Activated CD8-positive, alpha-beta T cell treated with anti-CD3 and anti-CD28 coated beads, Interleukin-2, amount 10 ng/mL, durations not matched to agents 7 days and 5 days (primary cell): Measurements from ENCODE around the gene PRR20G. TPM values are rescaled to one million over a fixed set of nuclear protein-coding genes. Genes with fewer than 3 reads are reported as not detected.
"Not testable (repeated sequence)": the region's sequence is repeated elsewhere in the genome, so short reads cannot be mapped to it uniquely, and the experiment has no call there.

Experiments
- ATAC-seq: fragments of 150-1000 bp; cut with Tn5 transposase; one replicate; pipeline ENCODE4 v1.10.0; 2021; ENCODE audit warnings: moderate library complexity
- CTCF ChIA-PET: fragments of 350-600 bp; sonication (Branson Sonifier 250); formaldehyde crosslinking; loops from one replicate; lab custom pipeline; 2021; ENCODE audit warnings: antibody characterized with exemption; lab: Charles Lee
- POLR2A ChIA-PET: fragments of 350-600 bp; sonication (Branson Sonifier 250); formaldehyde crosslinking; loops from one replicate; lab custom pipeline; 2021; ENCODE audit warnings: antibody characterized with exemption; lab: Charles Lee
- DNase-seq: peaks from one replicate; pipeline ENCODE4 v3.0.0-alpha.2; 2020
- H3K27ac Mint-ChIP-seq: one replicate; pipeline ENCODE4 v1.8.0; 2021; ENCODE audit warnings: mild to moderate bottlenecking, mixed read lengths
- H3K27me3 Mint-ChIP-seq: one replicate; pipeline ENCODE4 v1.8.0; 2021; ENCODE audit warnings: low read depth, mixed read lengths
- H3K36me3 Mint-ChIP-seq: one replicate; pipeline ENCODE4 v1.8.0; 2021; ENCODE audit warnings: low read depth, mixed read lengths
- H3K4me1 Mint-ChIP-seq: one replicate; pipeline ENCODE4 v1.8.0; 2021; ENCODE audit warnings: low read depth, mixed read lengths
- H3K4me3 Mint-ChIP-seq: one replicate; pipeline ENCODE4 v1.8.0; 2021; ENCODE audit warnings: mild to moderate bottlenecking, mixed read lengths
- H3K9me3 Mint-ChIP-seq: one replicate; pipeline ENCODE4 v1.8.0; 2022; ENCODE audit warnings: mixed read lengths; ENCODE audit not compliant: insufficient read depth
- total RNA-seq, 2 experiments: library from RNA; stranded (reverse); gene quantifications; one replicate each; pipeline ENCODE4 v1.2.3, GENCODE V29; 2021

PRR20G gene
- total RNA-seq, 2 experiments from 2014 or later = not detected

DNA sequence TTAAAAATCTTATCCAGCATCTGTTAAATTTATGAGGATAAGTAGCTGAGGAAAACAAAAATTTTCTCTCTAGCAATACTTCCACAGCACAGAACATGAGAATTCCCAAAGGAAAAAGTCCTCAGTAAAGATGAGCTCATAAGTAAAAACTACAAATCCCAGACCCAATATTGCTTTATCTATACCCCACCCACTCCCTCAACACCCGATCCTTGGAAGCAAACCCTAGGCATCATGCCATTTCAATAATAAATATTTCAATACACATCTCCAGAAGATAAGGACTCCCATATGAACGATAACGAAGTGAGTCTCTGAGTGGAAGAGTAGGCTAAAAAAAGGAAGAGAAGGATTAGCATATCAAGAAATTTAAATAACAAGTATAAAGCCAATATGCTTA is 8.3 kb upstream of the PRR20G start:
- Mint-ChIP-seq H3K4me1 (no peaks in the 10 kb centered on the region), H3K27ac (no peak overlapping the region), H3K4me3 (no peak overlapping the region), H3K27me3 (peaks cover 5% of the 10 kb centered on the region), H3K36me3 (no peaks in the 10 kb centered on the region), H3K9me3 (no peaks in the 10 kb centered on the region)
- no peak for DNase-seq
- no peak for ATAC-seq
- CTCF ChIA-PET = no interaction called here
- POLR2A ChIA-PET = interaction anchor here (0.6 kb wide), 1 partner anchor 10 kb away, joined by 4 read pairs; no protein-coding TSS in a partner anchor

DNA sequence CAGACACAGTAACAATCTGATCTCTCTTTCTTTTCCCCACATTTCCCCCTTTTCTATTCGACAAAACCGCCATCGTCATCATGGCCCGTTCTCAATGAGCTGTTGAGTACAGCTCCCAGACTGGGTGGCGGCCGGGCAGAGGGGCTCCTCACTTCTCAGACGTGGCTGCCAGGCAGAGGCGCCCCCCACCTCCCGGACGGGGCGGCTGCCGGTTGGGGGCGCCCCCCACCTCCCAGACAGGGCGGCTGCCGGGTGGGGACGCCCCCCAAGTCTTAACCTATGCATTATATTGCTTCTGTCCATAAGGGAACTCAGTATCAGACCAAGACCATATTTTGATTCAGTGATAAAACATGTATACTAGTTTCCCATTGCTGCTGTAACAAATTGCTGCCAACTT is 5.8 kb upstream of the PRR20G start:
- H3K4me1 Mint-ChIP-seq, CTCF ChIA-PET, H3K4me3 Mint-ChIP-seq, H3K27ac Mint-ChIP-seq, ATAC-seq, POLR2A ChIA-PET, DNase-seq, H3K36me3 Mint-ChIP-seq, H3K27me3 Mint-ChIP-seq, H3K9me3 Mint-ChIP-seq: not testable (repeated sequence)

DNA sequence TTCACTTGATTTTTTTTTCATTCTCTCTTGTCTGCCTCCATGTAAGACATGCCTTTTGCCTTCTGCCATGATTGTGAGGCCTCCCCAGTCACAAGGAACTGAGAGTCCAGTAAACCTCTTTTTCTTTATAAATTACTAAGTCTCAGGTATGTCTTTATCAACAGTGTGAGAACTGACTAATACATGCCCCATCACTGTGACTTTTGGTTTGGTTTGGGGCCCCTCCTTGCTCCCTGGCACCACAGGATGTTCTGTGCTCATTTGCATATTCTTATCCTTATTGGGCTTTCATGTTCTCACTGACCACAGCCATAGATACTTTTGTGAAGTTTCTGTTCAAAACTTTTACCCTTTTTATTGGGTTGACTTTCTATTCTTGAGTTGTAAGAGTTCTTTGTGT is 3.8 kb upstream of the PRR20G start:
- ChIA-PET CTCF (interaction anchor here (0.8 kb wide), 1 partner anchor 257 kb away, joined by 3 read pairs; no protein-coding TSS in a partner anchor), POLR2A (no interaction called here)
- Mint-ChIP-seq H3K36me3 (no peaks in the 10 kb centered on the region), H3K27me3 (peaks cover 3% of the 10 kb centered on the region), H3K27ac (no peak overlapping the region), H3K9me3 (no peaks in the 10 kb centered on the region), H3K4me1 (no peaks in the 10 kb centered on the region), H3K4me3 (no peak overlapping the region)
- ATAC-seq = no peak
- no peak for DNase-seq

DNA sequence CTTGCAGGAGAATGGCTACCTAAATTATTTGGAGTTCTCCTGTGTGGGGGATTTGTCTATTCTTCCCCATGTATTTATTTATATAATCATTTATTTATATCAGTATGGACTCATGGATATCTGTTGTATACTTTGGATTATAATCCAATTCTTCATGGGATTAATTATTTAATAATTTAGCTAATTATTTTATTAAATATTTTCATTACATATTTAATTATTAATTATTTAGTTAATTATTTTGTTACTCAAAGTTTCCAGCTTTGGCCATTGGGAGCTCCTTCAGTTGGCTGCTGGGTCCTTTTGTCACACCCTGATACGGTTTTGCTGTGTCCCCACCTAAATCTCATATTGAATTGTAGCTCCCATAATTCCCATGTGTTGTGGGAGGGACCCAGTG is 3.3 kb upstream of the PRR20G start:
- Mint-ChIP-seq H3K27ac (no peak overlapping the region), H3K4me1 (no peaks in the 10 kb centered on the region), H3K36me3 (no peaks in the 10 kb centered on the region), H3K27me3 (peaks cover 3% of the 10 kb centered on the region), H3K9me3 (no peaks in the 10 kb centered on the region), H3K4me3 (no peak overlapping the region)
- DNase-seq = no peak
- ChIA-PET POLR2A (no interaction called here), CTCF (interaction anchor here (0.8 kb wide), 1 partner anchor 257 kb away, joined by 3 read pairs; no protein-coding TSS in a partner anchor)
- ATAC-seq = no peak

DNA sequence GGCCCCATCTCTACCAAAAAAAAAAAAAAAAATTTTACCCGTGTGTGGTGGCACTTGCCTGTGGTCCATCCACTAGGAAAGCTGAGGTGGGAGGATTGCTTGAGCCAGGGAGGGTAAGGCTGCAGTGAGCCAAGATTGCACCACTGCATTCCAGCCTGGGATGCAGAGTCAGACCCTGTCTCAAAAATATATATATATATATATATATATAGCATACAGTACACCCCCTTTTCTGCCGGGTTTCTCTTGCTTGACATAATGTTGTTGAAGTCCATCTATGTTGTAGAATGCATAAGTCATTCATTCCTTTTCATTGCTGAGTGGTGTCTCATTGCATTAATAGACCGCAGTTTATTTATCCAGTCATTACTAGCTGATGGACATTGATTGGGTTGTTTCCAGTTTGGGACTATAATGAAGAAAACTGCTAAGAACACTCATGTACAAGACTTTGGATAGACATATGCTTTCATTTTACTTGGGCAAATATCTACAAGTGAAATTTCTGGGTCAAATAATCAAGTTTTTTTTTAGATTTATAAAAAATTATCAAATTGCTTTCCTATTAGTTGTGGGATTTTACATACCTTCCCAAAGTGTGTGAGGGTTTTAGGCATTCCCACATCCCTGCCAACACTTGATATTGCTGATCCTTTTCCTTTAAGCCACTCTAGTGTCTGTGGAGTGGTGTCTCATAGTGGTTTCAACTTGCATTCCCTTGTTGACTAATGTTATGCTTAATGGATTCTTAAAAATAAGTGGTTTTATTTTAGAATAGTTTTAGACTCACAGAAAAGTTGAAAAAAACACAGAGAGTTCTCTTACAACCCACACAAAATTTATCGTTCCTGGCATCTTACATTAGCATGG is 2.1 kb upstream of the PRR20G start:
- H3K9me3 Mint-ChIP-seq = no peaks in the 10 kb centered on the region
- ChIA-PET CTCF (interaction anchor here (0.9 to 1.3 kb wide), 2 partner anchors 258 to 611 kb away, joined by 4 read pairs; no protein-coding TSS in a partner anchor), POLR2A (no interaction called here)
- DNase-seq (peak; percentile 26), ATAC-seq (peak; percentile 12)
- no peak overlapping the region for H3K4me3 Mint-ChIP-seq
- no peaks in the 10 kb centered on the region for H3K27me3 Mint-ChIP-seq
- no peaks in the 10 kb centered on the region for H3K4me1 Mint-ChIP-seq
- H3K36me3 Mint-ChIP-seq = no peaks in the 10 kb centered on the region
- H3K27ac Mint-ChIP-seq = no peak overlapping the region

DNA sequence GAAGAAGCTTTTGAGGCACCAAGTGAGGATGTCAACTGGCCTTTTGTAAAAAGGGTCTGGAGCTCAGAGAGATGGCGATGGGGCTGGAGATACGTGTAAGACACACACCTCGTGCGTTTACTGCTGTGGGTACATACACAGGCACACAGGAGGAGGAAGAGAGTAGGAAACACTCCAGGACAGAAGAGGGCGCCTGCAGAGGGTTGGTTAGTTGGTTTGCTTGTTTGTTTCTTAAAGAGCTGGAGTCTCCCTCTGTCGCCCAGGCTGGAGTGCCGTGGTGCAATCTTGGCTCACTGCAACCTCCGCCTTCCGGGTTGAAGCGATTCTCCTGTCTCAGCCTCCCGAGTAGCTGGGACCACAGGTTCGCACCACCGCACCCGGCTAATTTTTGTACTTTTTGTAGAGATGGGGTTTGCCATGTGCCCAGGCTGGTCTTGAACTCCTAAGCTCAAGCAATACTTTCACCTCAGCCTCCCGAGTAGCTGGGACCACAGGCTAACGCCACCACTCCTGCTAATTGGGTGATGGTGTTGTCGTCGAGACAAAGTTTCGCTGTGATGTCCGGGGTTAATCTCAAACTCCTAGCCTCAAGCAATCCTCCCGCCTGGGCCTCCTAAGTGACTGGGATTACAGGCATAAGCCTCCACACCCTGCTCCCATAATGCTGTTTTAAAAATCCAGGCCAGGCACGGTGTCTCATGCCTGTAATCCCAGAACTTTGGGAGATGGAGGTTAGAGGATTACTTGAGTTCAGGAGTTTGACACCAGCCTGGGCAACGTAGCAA is 1.3 kb upstream of the PRR20G start:
- ChIA-PET POLR2A (no interaction called here), CTCF (interaction anchor here (0.6 to 1.3 kb wide), 3 partner anchors 259 to 1594 kb away, joined by 3 to 4 read pairs (median 4); no protein-coding TSS in a partner anchor)
- ATAC-seq (peak; percentile 76), DNase-seq (peak; percentile 56)
- Mint-ChIP-seq H3K36me3 (no peaks in the 10 kb centered on the region), H3K27ac (no peak overlapping the region), H3K4me3 (no peak overlapping the region), H3K4me1 (no peaks in the 10 kb centered on the region), H3K9me3 (no peaks in the 10 kb centered on the region), H3K27me3 (no peaks in the 10 kb centered on the region)

DNA sequence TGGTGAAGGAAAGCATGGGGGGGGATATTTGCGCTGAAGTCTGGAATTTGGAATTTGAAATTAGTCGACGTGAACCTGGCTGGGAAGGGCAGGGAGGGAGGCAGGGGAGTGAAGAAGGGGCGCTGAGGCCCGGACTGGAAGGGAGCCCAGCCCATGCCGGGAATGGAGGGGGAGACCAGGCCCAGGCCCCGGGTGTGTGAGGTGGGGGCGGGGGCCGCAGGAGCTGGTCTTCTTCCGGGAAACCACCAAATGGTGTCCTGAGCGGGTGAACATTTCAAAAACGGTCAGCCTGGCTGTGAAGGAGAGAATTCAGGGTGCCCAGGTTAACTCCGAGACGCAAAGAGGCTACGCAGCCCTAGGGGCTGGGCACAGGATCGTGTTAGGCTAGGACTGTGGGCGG is 497 bp upstream of the PRR20G start:
- CTCF ChIA-PET = interaction anchor here (1.3 kb wide), 1 partner anchor 609 kb away, joined by 4 read pairs; no protein-coding TSS in a partner anchor
- Mint-ChIP-seq H3K4me3 (no peak overlapping the region), H3K9me3 (no peaks in the 10 kb centered on the region), H3K27me3 (no peaks in the 10 kb centered on the region), H3K36me3 (no peaks in the 10 kb centered on the region), H3K4me1 (no peaks in the 10 kb centered on the region), H3K27ac (no peak overlapping the region)
- DNase-seq (no peak), ATAC-seq (no peak)
- POLR2A ChIA-PET = no interaction called here

DNA sequence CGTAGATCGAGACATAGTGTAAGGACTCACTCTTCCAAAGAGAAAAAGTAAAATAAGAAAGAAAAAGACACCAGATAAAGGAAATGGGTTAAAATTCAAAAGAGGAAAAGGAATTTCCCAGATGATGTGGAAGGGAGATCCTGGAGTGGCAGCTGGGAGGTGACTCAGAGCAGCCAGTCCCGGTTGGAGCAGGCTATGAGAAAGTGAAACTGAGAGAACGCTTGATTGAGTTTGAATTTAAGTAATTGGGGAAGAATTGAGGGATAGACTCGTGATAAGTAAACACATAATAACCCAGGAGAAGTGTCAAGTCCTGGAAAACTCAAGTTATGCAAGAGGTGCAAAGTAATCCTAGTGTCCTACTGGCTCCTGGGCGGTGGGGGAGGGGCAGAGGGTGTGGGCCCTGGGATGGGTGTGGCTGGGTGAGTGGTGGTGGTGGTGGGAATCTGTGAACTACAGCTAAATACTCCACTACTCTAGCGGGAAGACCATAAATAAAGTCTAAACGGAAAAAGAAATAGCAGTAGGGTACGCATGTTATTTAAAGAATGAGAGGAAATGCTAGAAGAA is 1.2 kb downstream of the PRR20G start:
- Mint-ChIP-seq H3K36me3 (no peaks in the 10 kb centered on the region), H3K27ac (no peak overlapping the region), H3K9me3 (no peaks in the 10 kb centered on the region), H3K27me3 (no peaks in the 10 kb centered on the region), H3K4me1 (no peaks in the 10 kb centered on the region), H3K4me3 (no peak overlapping the region)
- CTCF ChIA-PET = no interaction called here
- ATAC-seq (no peak), DNase-seq (no peak)
- POLR2A ChIA-PET = no interaction called here

DNA sequence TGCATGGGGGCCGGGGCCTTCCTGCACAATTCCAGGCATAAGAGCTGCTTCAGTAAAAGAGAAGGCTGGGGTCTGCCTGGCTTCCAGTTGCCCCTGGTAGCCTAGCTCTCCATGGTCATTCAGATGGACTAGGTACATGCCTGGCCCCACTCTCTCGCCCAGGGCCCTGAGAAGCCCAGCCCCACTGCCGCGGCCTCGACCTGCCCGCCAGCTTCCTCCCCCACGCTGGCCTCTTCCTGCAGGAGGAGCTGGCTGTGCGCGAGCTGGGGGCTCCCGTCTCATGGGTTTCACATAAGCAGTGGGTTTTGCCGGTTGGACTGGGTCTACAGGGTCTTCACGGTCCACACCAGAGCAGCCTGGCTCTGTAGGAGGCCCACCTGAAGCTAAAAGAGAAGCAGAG is 3.6 kb downstream of the PRR20G start:
- H3K36me3 Mint-ChIP-seq = no peaks in the 10 kb centered on the region

DNA sequence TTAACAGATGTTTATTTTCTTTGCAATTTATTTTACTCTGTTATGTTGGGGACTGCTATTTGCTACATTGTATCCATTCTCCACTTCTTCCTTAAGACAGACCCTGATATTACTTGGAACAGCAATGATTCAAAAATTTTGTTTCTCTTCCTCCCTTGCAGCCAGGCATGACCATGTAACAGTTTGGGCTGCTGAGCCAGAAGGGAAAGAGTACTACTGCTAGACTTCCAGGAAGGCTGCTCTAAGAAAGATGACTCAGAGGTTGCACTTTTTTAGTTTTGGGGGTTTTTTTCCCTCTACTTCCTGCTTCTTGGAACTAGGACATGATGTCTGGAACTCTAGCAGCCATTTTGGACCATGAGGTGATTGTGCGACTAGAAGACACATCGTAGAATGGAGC is 10.3 kb downstream of the PRR20G start:
- no peak overlapping the region for H3K27ac Mint-ChIP-seq
- no peaks in the 10 kb centered on the region for H3K9me3 Mint-ChIP-seq
- no peaks in the 10 kb centered on the region for H3K4me1 Mint-ChIP-seq
- CTCF ChIA-PET = no interaction called here
- H3K36me3 Mint-ChIP-seq = no peaks in the 10 kb centered on the region
- no peak for ATAC-seq
- H3K27me3 Mint-ChIP-seq = no peaks in the 10 kb centered on the region
- no peak overlapping the region for H3K4me3 Mint-ChIP-seq
- POLR2A ChIA-PET = no interaction called here
- no peak for DNase-seq

More for the DNA sequence above, 3.6 kb downstream of the PRR20G start:
- no peak overlapping the region for H3K27ac Mint-ChIP-seq
- no peak overlapping the region for H3K4me3 Mint-ChIP-seq
- no peaks in the 10 kb centered on the region for H3K4me1 Mint-ChIP-seq
- ChIA-PET POLR2A (no interaction called here), CTCF (no interaction called here)
- DNase-seq (no peak), ATAC-seq (no peak)
- H3K9me3 Mint-ChIP-seq = no peaks in the 10 kb centered on the region
- no peaks in the 10 kb centered on the region for H3K27me3 Mint-ChIP-seq

DNA sequence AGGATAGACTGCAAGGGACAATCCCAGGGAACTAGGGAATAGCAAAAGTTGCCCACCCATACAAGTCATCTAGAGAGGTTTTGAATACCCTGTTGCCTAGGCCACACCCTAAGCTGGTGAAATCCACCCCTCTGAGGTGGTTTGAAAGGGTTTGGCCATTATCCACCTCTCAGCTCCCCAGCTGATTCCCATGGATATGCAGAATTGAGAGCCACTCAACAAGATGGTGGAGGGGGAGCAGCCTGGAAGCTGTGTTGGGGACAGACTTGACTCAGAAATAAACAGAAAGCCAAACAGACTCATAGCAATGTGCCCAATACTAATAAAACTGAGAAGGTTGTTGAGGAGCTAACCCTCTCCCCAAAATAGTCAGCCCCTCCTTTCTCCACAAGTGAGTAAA is 10.9 kb downstream of the PRR20G start:
- Mint-ChIP-seq H3K4me1 (no peaks in the 10 kb centered on the region), H3K36me3 (no peaks in the 10 kb centered on the region), H3K27me3 (no peaks in the 10 kb centered on the region), H3K27ac (no peak overlapping the region), H3K9me3 (no peaks in the 10 kb centered on the region), H3K4me3 (no peak overlapping the region)
- ChIA-PET POLR2A (no interaction called here), CTCF (no interaction called here)
- ATAC-seq (no peak), DNase-seq (no peak)
